Hematopoietic multipotent progenitor cell treated with erythropoietin and hydrocortisone succinate and interleukin-3 and kit ligand, for 6 days (in vitro differentiated cells): ENCODE results near the gene DPP6.
A peak's percentile ranks its signal among the peaks of the same experiment; 100 is the strongest.
"Not testable (repeated sequence)": the region's sequence is repeated elsewhere in the genome, so short reads cannot be mapped to it uniquely, and the experiment has no call there.

Experiments used
- DNase-seq: peaks from one replicate; pipeline ENCODE4 v3.0.0-alpha.2; 2015

The DPP6 gene

GRCh38 chr7:154631162-154631561, 579.0 kb downstream of the DPP6 start:
- no peak for DNase-seq

GRCh38 chr7:154633641-154634040, 581.4 kb downstream of the DPP6 start:
- DNase-seq, result no peak

DNA sequence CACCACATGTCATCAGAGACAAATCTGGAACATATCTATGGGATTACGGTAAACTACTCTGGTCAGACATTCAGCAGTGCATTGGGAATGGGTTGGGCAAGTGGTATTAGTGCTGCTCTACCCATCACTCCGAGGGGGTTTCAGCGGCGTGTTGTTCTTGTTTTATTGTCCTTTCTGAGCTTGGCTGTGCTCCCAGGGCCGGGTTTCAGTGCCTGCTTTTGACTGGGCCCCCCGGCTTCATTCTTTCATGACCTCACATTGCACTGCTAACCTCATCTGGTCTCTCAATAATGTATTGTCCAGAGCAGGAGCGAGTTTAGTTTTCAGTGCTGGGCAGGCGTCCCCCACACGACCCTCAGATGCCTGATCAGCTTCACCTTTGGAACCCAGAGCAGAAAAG, 586.1 kb downstream of the DPP6 start:
- no peak for DNase-seq

- no peak for DNase-seq
Measured at GRCh38 chr7:154640266-154640865, 588.2 kb downstream of the DPP6 start.

GRCh38 chr7:154640917-154641316, 588.7 kb downstream of the DPP6 start:
- DNase-seq, result no peak

- DNase-seq, result no peak
Measured at GRCh38 chr7:154644366-154644765, 592.2 kb downstream of the DPP6 start.

DNA sequence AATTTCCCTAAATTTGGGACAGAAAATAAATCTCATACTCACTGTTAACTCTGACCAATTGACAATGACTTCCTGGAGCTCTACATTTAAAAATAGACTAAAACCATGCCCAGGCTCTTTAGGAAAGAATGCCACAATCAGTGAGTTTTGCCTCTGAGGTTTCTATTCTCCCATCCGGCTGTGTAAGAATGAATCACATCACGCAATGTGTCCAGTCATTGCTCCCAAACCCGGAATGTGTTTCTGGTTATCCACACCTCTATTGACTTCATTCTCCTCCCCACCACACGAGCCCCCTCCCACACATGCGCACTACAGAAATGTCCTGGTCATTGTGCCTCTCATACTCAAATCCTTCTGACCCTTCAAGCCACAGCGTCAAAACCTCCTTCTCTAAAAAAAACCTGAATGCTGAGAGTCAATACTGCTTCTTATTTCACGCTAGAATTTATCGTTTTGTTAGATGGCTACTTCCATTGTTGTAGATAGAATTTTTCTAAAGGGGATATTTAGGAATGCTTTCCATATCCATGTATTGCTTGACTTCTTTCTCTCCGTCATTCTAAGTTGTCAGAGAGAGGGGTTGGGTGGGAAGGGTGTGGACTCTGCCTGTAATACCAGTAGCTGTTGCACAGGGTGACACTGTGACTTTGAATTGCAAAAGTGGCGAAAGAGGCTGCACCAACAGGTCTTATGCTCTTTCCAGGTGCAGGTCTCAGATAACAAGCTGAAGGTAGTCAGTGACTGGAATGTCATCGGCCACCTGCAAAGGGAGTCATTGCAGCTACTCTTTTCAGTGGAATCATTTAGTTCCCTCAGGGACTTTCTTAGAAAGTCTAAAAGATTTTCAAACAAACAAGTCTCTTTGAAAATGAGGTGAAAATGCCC, 594.2 kb downstream of the DPP6 start:
- no peak for DNase-seq

- DNase-seq, result no peak
Measured at GRCh38 chr7:154647625-154648024, 595.4 kb downstream of the DPP6 start.

- no peak for DNase-seq
Measured at GRCh38 chr7:154649015-154649414, 596.8 kb downstream of the DPP6 start.

- no peak for DNase-seq
Measured at GRCh38 chr7:154649434-154649833, 597.2 kb downstream of the DPP6 start.

DNA sequence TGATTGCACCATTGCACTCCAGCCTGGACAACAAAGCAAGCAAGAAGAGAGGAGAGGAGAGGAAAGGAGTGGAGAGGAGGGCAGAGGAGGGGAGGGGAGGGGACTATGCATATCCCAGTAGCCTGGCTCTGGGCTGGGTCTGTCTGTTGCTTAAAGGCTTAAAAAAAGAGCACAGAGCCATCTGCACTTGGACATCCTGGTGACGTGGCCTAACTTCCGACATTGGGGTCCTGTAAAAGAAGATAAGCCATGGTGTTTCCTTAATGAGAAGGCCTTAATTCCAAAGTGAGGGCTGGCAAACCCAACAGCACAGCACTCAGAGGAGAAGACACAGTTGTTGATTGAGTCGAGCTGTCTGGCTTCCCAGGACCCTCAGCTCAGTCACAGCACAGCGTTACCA, 598.1 kb downstream of the DPP6 start:
- no peak for DNase-seq

- no peak for DNase-seq
Measured at GRCh38 chr7:154651501-154651900, 599.3 kb downstream of the DPP6 start.

DNA sequence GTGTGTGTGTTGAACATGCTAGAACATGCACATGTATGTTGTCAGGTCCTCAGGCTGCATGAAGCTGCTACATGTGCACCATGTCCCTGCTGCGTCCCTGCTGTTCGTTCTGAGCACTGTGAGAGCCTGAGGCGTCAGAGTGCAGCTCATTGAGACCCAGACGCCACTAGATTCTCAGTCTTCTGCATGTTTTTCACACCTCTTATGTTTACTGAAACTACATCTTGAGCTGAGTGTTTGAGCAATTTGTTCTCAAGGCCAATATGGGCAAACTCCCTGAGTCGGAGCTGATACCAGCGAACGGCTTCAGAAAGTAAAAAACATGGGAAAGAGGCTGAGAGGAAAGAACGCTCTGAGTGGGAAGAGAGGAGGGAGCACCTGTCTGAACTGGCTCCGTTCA, 600.4 kb downstream of the DPP6 start:
- DNase-seq, result no peak

GRCh38 chr7:154653281-154653680, 601.1 kb downstream of the DPP6 start:
- DNase-seq, result no peak

DNA sequence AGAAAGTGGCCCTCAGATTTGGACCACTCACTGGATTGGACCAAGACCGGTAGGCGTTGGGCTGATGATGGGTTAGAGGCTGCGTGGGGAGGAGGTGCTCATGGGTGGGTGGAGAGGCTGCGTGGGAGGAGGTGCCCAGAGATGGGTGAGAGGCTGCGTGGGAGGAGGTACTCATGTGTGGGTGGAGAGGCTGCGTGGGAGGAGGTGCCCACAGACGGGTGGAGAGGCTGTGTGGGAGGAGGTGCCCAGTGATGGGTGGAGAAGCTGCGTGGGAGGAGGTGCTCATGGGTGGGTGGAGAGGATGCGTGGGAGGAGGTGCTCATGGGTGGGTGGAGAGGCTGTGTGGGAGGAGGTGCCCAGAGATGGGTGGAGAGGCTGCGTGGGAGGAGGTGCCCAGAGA, 604.4 kb downstream of the DPP6 start:
- DNase-seq, result no peak

DNA sequence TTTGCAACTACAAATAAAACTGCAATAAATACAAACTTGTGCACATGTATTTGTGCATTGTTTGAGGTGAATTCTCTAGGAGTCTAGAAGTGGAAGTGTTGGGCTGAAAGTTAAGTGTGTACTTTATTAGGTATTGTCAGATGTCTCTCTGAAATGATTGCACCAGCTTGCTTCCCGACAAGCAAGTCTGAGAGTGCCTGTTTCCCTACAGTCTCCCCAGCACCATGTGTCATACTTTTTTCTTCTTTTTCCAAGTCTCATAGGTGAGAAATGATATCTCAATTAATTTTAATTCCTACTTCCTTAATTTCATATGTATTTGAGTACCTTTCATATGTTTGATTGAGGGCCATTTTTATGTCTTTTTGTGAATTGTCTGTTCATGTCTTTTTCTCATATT, 614.6 kb downstream of the DPP6 start:
- no peak for DNase-seq

DNA sequence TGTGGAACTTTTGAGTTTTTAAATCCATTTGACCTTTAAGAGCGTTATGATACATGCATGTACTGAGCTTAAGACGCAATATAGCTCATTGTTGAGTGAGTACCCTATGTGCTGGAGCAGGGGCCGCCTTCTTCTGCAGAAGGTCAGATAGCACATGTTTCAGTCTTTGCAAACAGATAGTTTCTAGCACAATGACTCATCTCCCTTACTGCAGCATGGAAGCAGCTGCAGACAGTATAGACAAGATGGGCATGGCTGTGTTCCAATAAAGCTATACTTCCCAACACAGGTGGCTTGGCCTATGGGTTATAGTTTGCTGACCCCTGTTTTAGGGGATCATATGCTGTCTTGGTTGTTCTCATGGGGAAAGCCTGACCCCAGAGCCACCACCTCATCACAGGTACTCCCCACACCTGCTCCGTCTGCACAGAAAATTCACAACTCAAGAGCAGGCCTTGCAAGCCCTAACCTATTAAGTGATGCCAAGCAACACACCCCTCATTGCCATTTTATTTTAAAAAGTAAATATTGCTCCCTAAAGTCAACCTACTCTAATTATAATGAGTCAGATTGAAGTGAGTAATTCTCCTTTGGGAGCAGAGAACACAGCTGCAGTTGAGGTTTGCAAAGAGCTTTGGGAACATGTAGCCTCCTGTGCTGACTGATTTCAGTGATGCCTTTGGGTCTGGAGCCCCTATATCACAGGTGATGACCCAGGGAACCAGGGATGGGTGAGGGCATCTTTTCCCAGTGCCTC, 620.6 kb downstream of the DPP6 start:
- no peak for DNase-seq

DNA sequence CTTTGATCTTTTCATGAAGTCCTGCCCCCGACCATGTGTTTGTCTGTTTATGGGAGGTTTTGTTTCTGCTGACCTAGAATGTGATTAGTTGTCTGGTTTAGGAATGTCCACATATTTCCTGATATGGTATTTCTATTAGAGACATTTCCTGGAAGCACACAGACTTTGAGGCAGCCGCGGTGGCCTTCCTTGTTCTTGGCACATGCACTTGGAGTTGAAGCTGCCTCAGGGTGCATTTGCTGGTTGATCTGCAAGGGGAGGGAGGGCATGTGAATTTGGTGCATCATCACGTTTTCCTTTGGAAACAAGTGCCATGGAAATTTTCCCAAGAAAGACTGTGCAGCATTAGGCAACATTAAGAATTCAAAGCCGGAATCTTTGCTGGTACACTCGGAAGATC, 622.0 kb downstream of the DPP6 start:
- DNase-seq, result no peak

GRCh38 chr7:154675560-154675959, 623.4 kb downstream of the DPP6 start:
- no peak for DNase-seq

GRCh38 chr7:154676033-154676421, 623.8 kb downstream of the DPP6 start:
- DNase-seq, result not testable (repeated sequence)

DNA sequence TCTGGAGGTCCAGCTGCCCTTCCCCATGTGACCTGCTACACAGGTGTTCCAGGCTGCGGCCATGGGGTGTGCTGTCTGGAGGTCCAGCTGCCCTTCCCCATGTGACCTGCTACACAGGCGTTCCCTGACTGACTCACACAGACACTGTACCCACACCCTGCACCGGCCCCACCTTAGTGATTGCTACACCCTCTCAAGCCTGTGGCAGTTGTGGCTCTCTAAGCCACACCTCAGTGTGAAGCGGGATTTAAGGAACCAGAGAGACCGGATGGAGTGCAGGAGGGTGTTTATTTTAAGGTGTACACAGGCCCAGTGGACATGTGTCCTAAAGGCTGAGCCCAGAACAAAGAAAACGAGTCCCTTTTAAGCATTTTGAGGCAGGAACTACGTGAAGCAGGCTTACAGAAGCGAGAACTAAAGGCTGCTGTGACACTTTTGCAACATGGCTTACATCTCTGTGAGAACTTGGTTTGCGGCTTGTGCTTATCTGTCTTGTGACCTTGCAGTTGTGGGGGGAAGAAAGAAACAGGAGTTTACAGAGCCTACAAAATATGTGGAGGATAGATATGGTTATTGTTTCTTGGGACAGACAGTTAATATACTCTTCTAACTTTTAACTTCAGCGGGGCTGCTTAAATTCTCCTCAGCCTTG, 624.4 kb downstream of the DPP6 start:
- DNase-seq, result peak; percentile 1

GRCh38 chr7:154677454-154677853, 625.3 kb downstream of the DPP6 start:
- no peak for DNase-seq

GRCh38 chr7:154678001-154678550, 625.9 kb downstream of the DPP6 start:
- DNase-seq, result not testable (repeated sequence)
